Esophagus squamous epithelium (tissue), 5 donors: ENCODE results near the gene LRRK2. TPM values are rescaled to one million over a fixed set of nuclear protein-coding genes. Genes with fewer than 3 reads are reported as not detected.

Source experiments
- DNase-seq: peaks from one replicate; lab custom pipeline; 2025; lab: John Stamatoyannopoulos, UW
- H3K27ac ChIP-seq, 4 donors: fragments of 200-600 bp; sonication (generic); one replicate each; pipeline ENCODE4 v1.5.1; 2016 to 2019; ENCODE audit warnings: mild to moderate bottlenecking in 1 of 4
- H3K27me3 ChIP-seq, 4 donors: fragments of 200-600 bp; sonication (generic); 1 replicate in 3 of 4; 2 replicates in 1 of 4; pipeline versions ENCODE4 v1.5.1 to v1.6.0; 2017 to 2021; ENCODE audit warnings: antibody characterized with exemption in 1 of 4
- H3K36me3 ChIP-seq, 3 donors: fragments of 200-600 bp; sonication (generic); one replicate each; pipeline ENCODE4 v1.5.1; 2016 to 2019
- H3K4me1 ChIP-seq, 3 donors: fragments of 200-600 bp; sonication (generic); one replicate each; pipeline ENCODE4 v1.5.1; 2017 to 2019
- H3K4me3 ChIP-seq, 4 donors: fragments of 200-600 bp; sonication (generic); 1 replicate in 3 of 4; 2 replicates in 1 of 4; pipeline ENCODE4 v1.5.1; 2016 to 2019; ENCODE audit warnings: mild to moderate bottlenecking in 2 of 4, moderate library complexity in 1 of 4
- H3K9me3 ChIP-seq, 3 donors: fragments of 200-600 bp; sonication (generic); one replicate each; pipeline ENCODE4 v1.5.1; 2016 to 2019
- POLR2A ChIP-seq, 4 donors: fragments of 450-650 bp; IDR thresholded peaks; one replicate each; pipeline ENCODE4 v1.6.1; 2017; ENCODE audit warnings: antibody characterized with exemption in 4 of 4, mild to moderate bottlenecking in 4 of 4, moderate library complexity in 3 of 4
- WGBS, 2 donors: methylation state at CpG; one replicate each; pipeline ENCODE4 v1.1.5; 2018; 5-methylcytosine and 5-hydroxymethylcytosine counted together
- intact Hi-C: fragments of 100-400 bp; cut with DNase I; formaldehyde crosslinking; loops from one replicate; pipeline ENCODE4 v1.15.0; 2022
- total RNA-seq, 4 donors: library from RNA; depleted of rRNA; stranded (reverse); fragments of >200 nt; gene quantifications; one replicate each; pipeline ENCODE4 v1.1.0, GENCODE V29; 2016
- TF ChIP-seq, protein P1 (sequence below), 6 experiments: fragments of 450-650 bp in 4 of 6; fragments of 200-600 bp in 2 of 6; sonication (generic) in 2 of 6; IDR thresholded peaks; one replicate each; pipeline ENCODE4 v1.5.1; 2016 to 2019; ENCODE audit warnings: antibody characterized with exemption in 6 of 6, mild to moderate bottlenecking in 4 of 6, moderate library complexity in 4 of 6
- donor health status: DM: yes; HTN: yes; CAD: no.

The LRRK2 gene
- total RNA-seq, 4 donors from 2014 or later: 10.9 to 21.4 (median 13.4) TPM

DNA sequence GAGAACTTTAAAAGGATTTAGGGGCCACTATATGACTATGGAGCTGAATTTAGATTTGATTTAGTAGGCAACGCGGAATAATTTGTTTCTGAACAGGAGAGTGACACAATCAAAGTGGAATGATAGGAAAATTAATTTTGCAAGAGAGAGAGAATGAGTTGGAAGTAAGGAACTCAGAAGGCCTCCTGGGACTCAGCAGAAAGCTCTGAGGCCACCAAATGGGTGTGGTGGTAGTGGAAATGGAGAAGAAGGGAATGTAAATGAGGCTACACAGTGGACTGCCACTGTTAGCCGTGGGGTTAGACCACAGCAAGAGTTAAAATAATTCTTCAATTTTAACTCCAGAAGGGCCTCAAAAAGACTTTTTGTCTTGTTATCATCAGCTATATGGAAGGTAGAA lies 102.7 kb downstream of the LRRK2 start:
- no peak for DNase-seq
- Histone ChIP-seq H3K27me3 (no peaks in the 10 kb centered on the region), H3K9me3 (peaks cover 0 to 4% (median 0%) of the 10 kb centered on the region in 3 donors), H3K4me3 (no peak overlapping the region), H3K36me3 (peaks cover 0 to 59% (median 0%) of the 10 kb centered on the region in 3 donors), H3K27ac (no peak overlapping the region), H3K4me1 (no peaks in the 10 kb centered on the region)
- no peak for TF ChIP-seq POLR2A (IDR thresholded peaks at IDR 0.05)
- TF ChIP-seq, protein P1, sequence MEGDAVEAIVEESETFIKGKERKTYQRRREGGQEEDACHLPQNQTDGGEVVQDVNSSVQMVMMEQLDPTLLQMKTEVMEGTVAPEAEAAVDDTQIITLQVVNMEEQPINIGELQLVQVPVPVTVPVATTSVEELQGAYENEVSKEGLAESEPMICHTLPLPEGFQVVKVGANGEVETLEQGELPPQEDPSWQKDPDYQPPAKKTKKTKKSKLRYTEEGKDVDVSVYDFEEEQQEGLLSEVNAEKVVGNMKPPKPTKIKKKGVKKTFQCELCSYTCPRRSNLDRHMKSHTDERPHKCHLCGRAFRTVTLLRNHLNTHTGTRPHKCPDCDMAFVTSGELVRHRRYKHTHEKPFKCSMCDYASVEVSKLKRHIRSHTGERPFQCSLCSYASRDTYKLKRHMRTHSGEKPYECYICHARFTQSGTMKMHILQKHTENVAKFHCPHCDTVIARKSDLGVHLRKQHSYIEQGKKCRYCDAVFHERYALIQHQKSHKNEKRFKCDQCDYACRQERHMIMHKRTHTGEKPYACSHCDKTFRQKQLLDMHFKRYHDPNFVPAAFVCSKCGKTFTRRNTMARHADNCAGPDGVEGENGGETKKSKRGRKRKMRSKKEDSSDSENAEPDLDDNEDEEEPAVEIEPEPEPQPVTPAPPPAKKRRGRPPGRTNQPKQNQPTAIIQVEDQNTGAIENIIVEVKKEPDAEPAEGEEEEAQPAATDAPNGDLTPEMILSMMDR (IDR thresholded peaks at IDR 0.05): no peak
- 91 to 94% methylated on average over 3 of the region's 3 CpGs for WGBS, 2 donors
- intact Hi-C loops: no loop called here

DNA sequence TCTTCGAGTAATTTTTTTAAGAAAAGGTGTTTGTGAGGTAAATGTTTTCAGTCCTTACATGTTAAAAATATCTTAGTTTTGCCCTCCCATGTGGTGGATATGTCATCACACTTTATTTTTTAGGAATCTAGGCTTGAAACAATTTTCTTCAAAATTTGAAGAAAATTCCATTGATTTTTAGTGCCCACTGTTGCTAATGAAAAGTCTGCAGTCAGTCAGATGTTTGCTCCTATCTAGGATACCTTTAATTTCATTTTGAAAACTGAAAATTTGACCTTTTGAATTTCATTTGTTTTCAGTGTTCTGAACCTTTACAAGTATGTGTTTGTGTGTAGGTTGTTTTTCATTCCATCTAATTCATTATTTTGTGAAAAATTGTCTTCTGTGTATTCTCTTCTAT lies 105.4 kb downstream of the LRRK2 start:
- TF ChIP-seq, protein P1 (IDR thresholded peaks at IDR 0.05): no peak
- no peak for TF ChIP-seq POLR2A (IDR thresholded peaks at IDR 0.05)
- Histone ChIP-seq H3K27ac (no peak overlapping the region), H3K4me3 (no peak overlapping the region), H3K9me3 (peaks cover 0 to 4% (median 0%) of the 10 kb centered on the region in 3 donors), H3K27me3 (no peaks in the 10 kb centered on the region), H3K4me1 (no peaks in the 10 kb centered on the region), H3K36me3 (peaks cover 0 to 77% (median 0%) of the 10 kb centered on the region in 3 donors)
- intact Hi-C loops: no loop called here
- 89 to 90% methylated on average over 1 of the region's 1 CpG for WGBS, 2 donors
- no peak for DNase-seq

DNA sequence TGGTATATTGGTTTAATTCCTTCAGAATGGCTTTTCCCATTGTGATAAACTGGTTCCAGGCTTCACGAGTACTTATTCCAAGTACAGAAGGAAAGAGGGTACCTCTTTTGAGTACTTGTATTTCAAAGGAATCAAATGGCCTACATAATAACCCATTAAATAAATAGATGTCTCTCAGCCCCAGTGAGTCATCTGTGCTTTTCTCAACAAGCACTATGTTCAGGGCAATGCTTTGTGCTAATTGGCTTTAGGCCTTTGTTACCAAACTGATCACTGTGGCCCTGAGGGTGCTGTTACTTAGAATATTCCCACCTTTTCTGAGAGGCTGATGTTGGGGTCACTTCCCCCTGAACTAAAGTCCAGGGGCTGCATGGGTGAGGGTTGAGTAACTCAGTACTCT lies 107.1 kb downstream of the LRRK2 start:
- H3K4me1 ChIP-seq: peaks cover 0 to 8% (median 0%) of the 10 kb centered on the region in 3 donors
- peaks cover 0 to 81% (median 0%) of the 10 kb centered on the region in 3 donors for H3K36me3 ChIP-seq
- no peak overlapping the region for H3K27ac ChIP-seq
- H3K9me3 ChIP-seq: peaks cover 0 to 4% (median 0%) of the 10 kb centered on the region in 3 donors
- H3K4me3 ChIP-seq: no peak overlapping the region
- 39 to 41% methylated on average over 1 of the region's 1 CpG for WGBS, 2 donors
- intact Hi-C loops: no loop called here
- DNase-seq: no peak
- TF ChIP-seq, protein P1 (IDR thresholded peaks at IDR 0.05): no peak
- TF ChIP-seq POLR2A (IDR thresholded peaks at IDR 0.05): no peak
- no peaks in the 10 kb centered on the region for H3K27me3 ChIP-seq

DNA sequence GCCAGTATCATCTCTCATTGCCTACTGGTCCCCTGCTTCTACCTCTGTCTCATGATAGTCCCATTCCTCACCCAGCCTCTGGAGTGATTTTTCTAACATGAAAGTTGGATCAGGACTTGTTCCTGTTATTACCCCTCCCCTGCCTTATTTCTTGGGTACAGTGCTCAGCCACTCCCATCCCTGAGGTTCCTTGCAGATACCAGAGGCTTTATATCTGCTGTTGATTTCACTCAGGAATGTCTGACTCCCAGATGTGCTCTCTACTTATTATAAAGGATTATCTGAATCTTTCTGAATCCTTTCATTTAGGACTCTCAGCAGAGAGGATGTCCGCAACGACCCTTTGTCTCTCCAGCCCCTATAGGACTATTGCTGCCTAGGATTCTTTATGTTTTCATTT lies 111.2 kb downstream of the LRRK2 start:
- H3K4me1 ChIP-seq: peaks cover 0 to 12% (median 0%) of the 10 kb centered on the region in 3 donors
- WGBS, 2 donors: 79 to 80% methylated on average over 2 of the region's 2 CpGs
- intact Hi-C loops: no loop called here
- H3K36me3 ChIP-seq: peaks cover 0 to 76% (median 0%) of the 10 kb centered on the region in 3 donors
- no peak for DNase-seq
- H3K27ac ChIP-seq: no peak overlapping the region
- TF ChIP-seq, protein P1 (IDR thresholded peaks at IDR 0.05): no peak
- TF ChIP-seq POLR2A (IDR thresholded peaks at IDR 0.05): no peak
- H3K9me3 ChIP-seq: no peaks in the 10 kb centered on the region
- no peaks in the 10 kb centered on the region for H3K27me3 ChIP-seq
- H3K4me3 ChIP-seq: no peak overlapping the region

DNA sequence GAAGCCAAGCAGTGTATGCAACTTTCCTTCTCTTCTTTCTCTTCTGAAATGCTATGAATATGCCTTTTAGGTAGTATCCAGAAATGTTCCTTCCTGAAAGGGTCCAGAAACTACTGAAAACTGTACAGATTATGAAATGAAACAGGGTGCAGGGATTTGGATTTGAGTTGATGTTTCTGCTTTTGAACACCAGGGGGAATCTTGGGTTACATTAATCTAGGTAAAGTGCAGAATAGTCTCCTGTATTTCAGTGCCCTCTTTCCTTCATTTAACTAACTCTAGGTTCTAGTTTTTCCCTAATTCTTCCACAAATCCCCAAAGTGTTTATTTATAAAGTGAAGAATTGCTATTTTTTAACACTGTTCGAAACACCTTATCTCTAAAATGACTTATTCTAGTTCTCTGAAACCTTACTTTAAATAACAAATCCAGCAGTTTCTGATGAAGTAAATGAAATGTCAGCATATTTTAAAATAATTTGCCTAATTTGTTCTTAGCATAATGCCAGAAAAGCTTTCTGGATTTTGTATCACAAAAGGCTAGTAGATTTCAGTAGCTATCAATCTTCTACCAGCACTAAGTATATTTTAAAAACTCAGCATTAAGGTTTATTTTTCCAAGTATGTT lies 111.9 kb downstream of the LRRK2 start:
- peaks cover 0 to 76% (median 0%) of the 10 kb centered on the region in 3 donors for H3K36me3 ChIP-seq
- 69 to 88% methylated on average over 1 of the region's 1 CpG for WGBS, 2 donors
- no peaks in the 10 kb centered on the region for H3K9me3 ChIP-seq
- no peak for TF ChIP-seq POLR2A (IDR thresholded peaks at IDR 0.05)
- TF ChIP-seq, protein P1 (IDR thresholded peaks at IDR 0.05): peak in 3 of 6 experiments; percentile 18 to 51 (median 21)
- H3K4me3 ChIP-seq: no peak overlapping the region
- peaks cover 0 to 14% (median 0%) of the 10 kb centered on the region in 3 donors for H3K4me1 ChIP-seq
- intact Hi-C loops: no loop called here
- no peaks in the 10 kb centered on the region for H3K27me3 ChIP-seq
- no peak for DNase-seq
- no peak overlapping the region for H3K27ac ChIP-seq
